HG03439 (cell line): ENCODE results near the gene STAT4.

Experiments used
- ATAC-seq: cut with Tn5 transposase; IDR thresholded peaks from one replicate; pipeline ENCODE4 v1.9.1; 2021; ENCODE audit warnings: mild to moderate bottlenecking, moderate library complexity; ENCODE audit not compliant: unreplicated experiment

Gene STAT4

DNA sequence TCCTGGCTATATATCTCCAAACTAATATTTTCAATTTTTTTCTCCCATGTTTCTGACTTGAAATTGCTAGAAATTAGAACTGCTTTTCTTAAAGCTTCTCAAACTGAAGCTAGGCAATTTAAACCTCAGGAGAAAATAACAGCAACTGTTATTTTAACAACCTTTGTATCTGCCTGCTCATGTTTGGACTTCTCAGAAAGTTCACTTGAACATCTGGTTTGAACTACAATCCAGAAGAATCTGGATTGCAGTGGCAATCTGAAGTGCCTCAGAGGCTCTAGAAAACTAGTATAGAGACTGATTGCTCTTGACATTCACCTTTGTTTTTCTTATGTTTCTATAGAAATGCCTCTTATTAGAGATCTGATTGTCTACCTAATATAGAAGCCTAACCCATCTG lies 64.1 kb downstream of the STAT4 start:
- ATAC-seq = no peak

DNA sequence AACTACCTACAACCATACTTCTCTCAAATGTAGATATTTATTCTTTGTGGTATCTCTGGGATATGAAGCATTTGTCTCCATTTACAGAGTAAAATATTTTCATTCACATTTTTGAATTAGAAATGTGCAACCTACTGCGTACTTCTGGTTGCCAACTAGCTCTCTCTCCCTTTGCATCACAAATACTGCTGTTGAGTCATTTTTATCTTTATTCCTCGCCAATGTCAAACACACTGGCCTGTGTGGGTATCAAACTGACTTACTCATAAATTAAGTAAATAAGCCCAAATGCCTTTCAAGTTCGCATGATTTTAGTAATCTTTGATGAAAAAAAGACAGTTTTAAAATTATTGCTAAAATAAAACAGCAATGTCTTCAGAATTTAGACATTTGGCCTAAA lies 67.3 kb downstream of the STAT4 start:
- ATAC-seq = no peak

DNA sequence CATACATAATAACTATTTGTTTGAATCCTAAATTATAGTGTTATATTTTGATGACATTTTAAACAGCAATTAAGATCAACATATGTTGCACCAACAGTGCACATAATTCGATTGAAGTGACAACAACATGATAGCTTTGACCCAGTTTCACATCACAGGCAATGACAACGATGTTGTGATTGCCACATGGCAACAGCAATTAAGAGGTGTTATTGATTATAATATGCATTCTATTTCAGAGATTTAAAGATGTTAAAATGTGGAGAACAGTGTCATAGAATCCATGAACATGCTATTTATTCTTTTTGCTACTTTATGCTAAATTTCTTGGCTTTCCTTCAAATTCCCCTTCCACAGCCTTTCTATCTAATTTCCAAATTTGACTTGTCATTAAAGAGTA lies 68.5 kb downstream of the STAT4 start:
- ATAC-seq = no peak

DNA sequence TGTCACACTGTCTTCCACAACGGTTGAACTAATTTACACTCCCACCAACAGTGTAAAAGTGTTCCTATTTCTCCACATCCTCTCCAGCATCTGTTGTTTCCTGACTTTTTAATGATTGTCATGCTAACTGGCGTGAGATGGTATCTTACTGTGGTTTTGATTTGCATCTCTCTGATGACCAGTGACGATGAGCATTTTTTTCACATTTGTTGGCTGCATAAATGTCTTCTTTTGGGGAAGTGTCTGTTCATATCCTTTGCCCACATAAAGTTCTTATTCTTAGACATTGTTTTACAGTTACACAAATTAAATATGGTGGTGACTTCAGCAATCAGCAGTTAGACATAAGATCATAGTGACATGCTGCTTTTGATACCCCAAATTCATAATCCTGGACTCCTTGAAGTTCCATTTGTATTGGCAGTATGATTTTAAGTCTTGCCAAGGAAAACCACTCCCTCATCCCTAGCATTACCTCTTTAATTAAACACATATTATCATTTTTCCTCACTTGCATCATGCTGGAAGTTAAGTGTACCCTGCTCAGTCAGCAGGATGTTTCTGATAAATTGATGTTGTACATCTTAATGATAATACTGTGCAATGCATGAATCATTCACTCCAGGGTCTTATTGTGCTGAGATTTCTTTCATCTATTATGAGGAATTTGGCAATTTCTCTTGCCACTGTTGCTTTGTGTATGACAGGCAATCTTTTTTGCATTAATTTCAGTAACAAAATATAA lies 69.2 kb downstream of the STAT4 start:
- ATAC-seq = no peak

DNA sequence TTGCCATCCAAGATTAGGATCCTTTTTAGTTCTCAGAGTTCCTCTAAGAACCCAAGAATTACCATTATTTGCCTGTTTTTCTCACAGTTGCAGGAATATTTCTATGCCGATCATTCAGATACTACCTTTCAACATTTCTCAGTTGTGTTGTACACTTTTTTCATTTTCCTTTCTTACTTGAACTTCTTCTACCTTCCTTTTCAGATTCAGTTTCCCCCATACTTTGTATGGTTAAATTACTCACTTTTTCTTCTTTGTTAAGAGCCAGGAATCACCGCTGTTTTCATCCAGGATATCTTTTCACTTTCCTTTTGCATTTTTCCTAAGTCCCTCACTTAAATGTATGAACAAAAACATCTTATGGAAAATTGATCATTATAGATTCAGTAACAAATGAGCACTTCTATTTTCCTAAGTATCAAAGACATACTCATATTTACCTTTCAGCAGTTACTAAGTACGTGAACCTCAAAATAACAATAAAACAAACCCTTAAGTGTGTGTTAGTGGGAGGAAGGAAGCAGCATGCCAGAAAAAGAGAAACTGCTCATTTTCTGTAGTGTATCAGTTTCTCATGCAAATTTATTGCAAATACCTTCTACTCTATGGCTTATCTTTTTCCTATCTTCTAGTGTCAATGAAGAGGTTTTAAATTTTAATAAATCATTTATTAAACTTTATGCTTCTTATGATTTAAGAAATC lies 72.5 kb downstream of the STAT4 start:
- ATAC-seq = no peak

DNA sequence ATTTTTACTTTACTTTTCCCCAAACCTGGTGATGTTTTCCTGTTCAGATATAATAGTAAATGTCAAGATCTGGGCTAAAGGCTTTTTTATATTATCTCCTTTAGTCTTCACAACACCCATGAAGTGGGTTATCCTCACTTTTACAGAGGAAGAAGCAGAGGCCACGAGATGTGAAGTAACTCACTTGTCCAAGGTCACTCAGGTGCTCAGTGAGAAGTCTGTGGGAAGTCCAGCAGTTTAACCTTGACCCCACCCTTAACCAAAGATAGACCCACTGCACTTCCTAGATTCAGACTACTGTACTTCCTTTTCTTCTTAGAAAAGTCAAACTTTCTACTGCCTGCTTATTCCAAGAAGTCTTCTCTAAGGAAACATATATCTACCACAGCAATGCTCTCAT lies 80.5 kb downstream of the STAT4 start:
- ATAC-seq = no peak

DNA sequence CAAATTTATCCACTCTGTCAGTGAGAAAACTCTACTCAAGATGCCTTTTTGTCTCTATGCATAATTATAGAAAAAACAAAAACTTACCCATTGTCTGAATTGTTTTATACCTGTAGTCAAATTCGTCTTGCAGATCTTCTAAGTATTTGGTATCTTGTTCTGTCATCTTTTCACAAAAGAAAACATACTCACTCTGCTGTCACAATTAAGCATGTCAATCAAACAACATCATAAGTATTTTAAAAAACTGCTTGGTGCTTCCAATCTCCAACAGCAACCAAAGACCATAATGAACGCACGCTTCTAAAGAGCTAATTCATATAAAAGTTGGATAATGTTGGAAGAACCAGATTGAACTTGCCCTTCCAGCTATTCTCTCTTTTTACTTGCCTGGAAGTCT lies 81.2 kb downstream of the STAT4 start:
- no peak for ATAC-seq

DNA sequence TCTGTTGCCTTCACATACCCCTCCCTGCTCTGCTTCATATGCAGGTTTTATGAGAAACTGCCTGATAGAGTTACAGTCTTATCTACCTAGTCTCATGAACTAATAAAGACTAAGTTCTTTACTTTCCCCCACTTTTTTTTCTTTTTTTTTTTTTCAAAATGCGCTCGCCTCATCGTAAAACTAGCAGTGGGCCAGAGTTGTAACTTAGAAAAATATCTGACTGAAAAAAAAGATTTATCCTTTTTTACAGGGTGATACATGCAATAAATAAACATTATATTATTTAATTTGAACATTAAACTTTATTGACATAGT lies 83.9 kb downstream of the STAT4 start:
- no peak for ATAC-seq

DNA sequence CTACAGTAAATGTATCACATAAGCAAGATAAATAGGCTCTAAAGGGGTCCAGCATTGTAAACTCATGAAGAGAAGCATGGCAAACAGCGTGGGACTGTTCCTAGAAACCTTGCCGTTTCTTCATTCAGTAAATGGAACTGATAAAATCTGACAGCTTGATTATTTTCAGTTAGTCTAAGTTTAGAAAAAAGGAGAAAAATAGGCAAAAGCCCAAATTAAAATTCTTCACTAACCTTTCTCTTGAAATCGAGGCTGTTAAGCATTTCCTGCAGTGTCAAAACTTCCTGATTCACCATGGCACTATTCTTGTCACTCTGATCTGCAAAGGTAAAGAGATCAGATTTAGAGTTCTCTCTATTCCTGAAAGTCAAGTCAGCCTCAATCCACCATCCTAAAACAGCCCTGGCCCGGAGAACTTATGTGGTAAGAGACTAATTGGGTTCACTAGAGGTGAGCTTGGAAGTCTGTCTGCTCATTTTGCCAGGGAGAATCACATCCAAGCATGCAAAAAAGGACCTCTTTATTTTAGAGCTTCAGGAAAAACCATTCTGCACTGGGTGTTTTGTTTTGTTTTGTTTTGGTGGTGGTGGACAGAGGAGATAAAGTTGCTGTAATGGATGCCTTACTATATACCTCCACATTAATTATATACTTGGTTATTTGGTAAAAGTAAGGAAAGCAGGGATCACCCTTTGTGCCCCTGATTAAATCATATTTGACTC lies 84.4 kb downstream of the STAT4 start:
- no peak for ATAC-seq

DNA sequence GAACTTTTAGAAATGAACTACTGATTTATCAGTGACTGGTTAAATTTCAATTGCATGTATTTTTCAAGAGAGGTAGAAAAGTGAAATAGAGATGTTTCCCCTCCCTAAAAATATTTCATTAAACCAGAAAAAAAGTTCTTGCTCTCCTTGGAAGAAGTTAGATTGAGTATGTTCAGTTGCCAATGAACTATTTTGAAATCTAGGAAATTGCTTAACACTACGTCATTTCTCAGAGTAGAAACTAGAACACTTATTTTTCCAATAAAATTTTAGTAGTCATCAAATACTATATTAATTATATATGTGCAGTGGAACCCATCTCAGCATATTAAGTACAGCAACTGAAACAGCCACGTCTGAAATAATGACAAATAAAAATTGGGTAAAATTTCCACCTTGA lies 85.0 kb downstream of the STAT4 start:
- no peak for ATAC-seq

DNA sequence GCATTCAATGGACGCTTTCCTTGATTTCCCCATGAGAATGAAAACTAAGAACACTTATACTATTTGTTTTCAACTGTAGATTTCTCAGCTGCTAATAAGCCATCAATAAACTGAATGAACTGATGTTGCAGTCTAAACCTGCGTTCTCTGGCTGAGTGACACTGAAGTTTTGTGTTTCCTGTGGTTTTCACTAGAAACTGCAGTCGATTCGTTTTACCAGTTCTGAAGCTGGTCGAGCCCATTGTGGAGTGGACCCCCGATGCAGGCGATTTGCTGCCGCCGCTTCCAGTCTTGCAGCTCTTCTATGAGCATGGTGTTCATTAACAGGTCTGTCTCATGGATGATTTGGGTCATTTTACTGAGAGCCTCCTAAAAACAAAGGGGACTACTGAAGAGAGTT lies 86.2 kb downstream of the STAT4 start:
- no peak for ATAC-seq

DNA sequence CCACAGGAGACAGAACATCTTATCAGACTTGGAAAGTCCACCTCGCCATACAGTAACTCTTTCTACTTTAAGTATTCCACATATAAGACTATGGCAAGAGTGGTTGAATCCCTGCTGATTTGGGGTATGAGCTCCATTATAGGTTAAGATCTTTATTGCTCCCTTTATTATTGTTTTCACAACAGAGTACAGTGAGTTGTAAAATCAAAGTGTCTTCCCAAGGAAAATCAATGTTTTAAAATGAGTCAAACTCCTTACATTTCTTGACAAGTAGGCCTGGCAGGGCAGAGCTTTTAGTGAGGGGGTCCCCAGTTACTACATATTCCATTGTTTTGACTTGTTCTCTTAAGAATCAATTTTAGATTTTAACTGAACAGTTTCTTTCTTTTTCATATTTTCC lies 87.2 kb downstream of the STAT4 start:
- no peak for ATAC-seq

DNA sequence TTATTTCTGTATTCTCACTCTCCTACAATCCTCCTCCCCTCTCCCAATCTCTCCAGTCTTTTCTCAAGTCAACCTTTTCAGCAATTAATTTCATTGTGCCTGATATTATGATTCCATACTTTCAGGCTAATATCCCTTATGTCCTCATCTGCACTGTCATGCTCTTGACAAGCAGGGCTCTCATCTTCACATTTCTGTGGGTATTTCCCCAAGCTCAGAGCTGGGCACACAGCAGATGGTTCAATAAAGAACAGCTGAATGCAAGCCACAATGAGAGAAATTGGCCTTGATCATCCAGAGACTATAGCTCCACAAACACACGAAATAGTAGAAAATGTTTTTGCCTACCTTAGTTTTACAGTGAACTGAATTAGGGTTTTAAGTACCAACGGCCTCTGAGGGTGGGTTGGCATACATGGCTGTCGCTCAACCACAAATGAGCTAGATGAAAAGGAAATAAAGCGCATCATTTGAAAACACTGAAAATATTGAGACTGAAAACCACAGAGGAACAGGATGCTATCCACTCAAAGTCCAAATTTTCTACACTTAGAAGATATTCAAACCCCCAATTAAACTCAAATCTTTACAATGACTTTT lies 89.3 kb downstream of the STAT4 start:
- ATAC-seq = no peak

DNA sequence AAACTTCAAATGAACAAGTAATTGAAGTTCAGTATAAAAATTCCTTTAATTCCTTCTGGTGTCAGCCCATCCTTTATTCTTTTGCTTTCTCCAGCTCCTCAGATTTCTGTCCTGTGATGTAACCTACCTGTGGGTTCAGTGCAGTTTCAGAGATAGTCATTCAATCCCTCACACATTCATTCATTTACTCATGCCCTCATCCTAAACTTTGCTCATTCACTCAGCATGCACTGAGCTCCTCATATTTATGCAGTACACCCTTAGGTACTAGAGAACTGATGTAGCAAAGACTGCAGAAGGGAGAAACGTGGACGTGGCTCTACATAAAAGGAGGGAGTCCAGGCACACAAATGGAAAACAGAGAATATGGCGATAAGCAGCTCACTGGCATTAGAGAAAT lies 91.5 kb downstream of the STAT4 start:
- ATAC-seq = no peak

DNA sequence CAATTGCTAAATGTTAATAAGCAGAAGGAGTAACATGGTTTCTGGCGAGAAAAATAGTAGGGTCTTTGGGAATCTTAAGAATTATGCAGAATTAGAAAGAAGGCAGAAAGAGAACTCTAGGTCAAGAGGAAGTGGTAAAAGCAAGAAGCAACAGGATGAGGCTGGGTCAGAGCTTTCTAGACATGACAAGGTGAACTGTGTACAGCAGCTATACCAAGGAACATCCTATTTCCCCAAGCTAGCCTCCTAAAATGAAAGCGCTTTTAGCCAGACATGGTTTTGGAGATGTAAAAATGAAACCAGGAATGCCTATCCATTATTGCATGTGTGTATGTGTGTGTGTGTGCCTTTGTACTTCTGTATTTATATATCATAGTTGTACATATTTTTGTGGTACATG lies 94.6 kb downstream of the STAT4 start:
- ATAC-seq = no peak

DNA sequence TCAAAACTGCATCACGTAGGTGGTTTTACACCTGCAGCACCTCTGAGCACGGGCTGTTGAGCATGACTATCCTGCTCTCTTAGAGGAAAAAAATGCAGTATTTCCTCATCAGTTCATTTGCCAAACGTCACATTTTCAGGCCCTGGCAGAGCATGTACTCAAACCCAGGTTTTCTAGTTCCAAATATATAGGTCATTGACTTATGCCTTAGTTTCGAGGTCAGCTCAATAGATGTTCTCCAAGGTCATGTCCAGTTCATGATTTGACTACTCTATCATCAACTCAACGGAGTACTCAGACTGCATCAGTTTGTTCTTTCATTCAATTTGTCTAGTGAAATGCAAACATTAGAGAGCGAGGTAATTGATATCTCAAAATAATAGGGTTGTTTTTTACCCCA lies 97.5 kb downstream of the STAT4 start:
- ATAC-seq = no peak

DNA sequence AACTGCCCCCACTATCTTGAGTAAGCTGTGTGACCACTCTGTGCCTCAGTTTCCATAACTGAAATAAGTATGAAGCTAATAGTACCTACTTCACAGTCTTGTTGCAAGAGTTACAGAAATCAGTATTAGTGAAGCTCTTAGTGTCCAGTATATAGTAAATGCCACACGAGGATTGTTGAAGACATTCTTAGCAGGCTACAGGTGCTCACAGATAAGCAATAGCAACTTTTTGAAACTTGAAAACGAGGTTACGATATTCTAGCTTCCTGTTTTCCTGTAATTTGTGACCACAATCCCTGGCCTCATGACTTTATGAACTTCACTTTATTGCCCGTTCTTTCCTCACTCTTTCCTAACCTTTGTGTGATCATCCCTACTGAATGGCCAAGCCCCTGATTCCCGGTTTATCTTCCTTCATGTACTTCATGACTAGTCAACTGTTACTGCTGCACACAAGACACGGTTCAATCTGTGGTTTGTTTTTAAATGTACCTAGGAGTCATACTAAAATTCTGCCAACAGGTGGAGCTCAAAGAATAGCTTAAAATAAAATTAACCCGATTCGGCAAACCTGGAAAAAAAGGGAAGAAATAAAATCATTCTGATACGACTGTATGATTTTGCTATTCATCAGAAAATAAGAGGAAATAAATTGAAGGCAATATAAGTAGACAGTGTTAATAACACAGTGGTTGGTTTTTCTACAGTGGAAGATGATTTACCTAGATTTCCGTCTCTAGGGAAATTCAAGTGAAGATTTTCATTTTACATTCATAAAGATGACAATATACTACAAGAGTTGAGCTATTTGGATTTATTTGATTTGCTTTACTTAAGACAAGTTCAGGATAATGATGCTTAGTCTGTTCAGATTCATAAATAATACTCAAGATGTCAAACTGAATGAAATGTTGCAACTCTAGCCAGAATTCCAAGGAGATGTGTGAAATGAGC lies 98.7 kb downstream of the STAT4 start:
- no peak for ATAC-seq

DNA sequence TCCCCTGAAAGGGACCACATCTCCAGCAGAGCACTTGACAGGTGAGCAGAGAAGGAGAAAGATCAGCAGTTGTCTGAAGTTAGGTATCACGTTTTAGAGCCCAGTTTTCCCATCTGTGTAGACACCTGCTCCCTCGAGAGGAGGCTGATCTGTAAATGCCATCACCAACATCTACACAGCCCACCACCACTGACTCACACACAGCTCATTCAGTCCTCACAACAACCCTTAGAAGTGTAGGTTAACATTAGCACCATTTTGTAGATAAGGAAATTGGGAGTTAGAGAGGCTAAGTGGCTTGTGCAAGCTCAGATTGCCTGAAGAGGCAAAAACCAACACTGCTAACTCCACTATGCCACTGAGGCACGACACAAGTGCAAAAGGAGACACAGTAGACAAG lies 99.6 kb downstream of the STAT4 start:
- no peak for ATAC-seq

DNA sequence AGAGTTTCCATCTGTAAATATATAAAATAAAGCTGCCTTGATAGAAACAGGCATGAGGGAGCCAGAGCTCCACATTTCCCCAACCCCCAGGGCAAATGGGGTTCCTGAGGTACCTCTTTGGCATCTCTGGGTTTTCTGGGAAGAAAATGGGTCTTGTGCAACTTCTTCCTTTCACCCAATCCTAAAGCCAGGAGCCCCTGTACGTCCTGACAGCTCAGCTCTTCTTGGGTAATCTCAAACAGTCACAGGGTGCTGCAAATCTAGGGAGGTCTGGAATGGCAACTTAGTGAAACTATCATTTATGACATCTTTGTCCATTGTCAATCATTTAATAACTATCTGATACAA lies 100.2 kb downstream of the STAT4 start:
- no peak for ATAC-seq

DNA sequence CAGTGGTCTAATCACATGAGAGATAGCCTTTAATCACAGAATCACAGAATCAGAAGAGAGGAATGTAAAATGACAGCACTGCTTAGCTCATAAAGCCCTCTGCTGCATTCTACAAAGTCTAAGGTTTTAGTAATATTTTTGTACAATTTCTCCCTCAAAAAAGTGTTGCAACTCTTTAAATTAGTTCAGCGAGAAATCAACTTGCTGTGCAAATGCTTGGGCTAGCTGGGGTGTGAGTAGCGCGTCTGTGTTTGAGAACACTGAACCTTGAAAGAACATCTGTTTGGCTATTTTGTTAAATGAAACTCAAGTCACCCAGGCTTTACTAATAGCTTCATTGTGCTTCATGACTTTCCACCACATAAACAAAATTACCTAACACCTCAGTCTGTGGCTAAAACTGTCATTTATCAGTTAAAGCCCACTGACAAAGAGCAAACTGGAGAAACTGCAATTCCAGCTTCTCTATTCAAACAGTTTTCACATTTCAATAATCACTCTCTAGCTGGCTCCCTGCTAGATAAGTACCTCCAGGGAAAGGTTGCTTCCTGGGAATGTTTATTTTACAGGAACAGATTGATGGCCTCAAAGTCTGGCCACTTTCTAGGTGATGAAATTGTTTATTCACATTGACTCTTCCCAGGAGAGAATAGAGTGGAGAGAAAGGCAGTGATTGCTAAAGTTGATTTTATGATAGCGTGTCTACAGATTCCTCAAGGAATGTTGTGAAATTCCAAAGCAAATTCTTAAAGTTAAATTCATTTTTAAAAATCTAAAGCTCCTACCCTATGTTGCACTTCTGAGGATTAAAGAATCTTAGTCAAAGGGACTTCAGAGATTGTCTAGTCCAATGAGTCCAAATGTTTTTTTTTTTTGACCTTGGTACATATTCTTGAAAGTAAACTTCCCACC lies 100.8 kb downstream of the STAT4 start:
- no peak for ATAC-seq
